ENCODE results near the gene CHRNA10.

CHRNA10 gene, protein sequence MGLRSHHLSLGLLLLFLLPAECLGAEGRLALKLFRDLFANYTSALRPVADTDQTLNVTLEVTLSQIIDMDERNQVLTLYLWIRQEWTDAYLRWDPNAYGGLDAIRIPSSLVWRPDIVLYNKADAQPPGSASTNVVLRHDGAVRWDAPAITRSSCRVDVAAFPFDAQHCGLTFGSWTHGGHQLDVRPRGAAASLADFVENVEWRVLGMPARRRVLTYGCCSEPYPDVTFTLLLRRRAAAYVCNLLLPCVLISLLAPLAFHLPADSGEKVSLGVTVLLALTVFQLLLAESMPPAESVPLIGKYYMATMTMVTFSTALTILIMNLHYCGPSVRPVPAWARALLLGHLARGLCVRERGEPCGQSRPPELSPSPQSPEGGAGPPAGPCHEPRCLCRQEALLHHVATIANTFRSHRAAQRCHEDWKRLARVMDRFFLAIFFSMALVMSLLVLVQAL

DNA sequence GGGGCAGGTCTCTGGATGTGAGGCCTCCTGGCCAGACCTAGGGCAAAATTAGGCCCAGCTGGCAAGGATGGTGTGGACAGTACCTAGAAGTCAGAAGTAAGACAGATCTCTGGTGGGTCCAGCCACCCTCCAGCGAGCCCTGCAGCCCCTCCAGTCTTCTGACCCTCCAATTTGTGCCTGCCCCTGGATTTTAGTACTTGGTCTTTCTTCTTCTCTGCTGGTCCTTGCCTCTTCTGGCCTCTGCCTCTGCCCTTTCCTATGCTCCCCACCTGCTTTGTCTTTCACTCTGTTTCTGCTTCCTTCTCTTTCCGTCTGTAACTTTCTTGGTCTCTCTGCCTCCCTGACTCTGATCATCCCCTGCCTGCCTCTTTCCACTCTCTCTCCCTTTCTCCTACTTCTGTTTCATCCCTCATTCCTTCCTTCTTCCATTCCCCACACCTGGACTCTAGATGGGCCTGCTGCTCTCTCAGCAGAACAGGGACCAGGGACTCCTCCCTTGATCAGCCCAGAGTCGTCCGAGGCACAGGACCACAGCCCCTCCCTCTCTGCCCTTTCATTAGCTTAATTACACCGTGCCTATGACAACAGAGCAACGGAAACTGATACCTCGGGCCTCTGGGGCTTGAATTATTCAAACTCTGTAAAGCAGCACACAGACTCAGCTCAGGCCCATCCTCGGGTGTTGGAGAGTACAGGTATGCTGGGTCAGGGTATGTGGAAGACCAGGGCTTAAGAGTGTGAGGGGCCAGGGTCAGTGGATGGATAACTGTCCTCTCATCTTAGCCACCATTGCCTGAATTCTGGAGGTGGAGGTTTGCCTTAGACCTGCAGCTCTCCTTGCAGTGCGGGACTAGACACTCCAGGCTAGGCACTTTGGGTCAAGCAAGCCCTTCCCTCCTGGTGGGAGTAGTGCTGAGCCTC lies at the start of gene CHRNA10:
Gene CHRNA10, minus strand, starts transcription at position 51 of the 921 bp plus-strand sequence. CDS start 72 bp downstream, outside the sequence.
- DNase-seq = peak; percentile 41

DNA sequence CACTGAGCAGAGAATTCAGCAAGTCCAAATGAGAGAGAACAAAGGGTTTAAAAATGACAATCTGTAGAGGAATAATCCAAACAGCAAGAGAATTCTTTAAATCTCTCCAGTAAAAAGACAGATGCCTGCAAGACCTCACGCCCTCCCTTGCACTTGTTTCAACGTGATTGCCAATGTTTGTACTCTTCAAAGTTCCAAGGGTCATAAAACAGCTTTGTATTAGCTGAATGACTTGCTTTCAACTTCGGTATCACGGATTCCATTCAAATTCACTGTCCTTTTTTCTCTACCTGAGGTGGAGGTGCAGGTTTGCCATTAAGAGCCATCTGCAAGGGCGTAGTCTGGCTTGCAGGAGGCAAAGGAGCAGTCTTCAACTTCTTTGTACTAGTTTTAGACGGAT lies 41.1 kb upstream of the CHRNA10 start:
- DNase-seq = no peak

DNA sequence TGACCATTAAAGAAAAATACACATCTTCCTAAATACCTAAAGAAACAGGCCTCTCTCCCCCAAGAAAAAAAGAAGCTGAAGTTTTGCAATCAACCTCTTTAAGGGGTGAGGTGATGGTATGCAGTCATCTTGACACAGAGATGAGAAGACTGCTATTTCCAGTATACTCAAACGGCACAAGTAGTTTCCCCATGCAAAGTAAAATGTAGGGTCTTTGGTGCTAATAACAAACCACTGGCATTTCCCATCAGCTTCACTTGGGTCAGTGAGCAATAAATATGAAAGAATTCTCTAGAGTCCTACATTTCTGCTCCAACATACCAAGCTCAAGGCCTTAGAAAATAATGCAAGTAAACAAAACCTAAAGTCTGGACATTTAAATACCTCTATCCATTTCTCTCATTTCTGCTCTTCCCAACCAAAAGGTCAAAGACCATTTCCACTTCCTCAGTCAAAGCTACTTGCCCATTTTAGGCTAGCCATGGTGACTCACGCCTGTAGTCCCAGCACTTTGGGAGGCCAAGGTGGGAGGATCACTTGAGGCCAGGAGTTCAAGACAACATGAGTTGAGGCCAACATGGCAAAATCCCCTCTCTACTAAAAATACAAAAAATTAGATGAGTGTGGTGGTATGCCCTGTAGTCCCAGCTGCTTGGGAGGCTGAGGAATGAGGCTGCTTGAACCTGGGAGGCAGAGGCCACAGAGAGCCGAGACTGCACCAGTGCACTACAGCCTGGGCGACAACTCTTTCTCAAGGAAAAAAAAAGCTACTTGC lies 39.5 kb upstream of the CHRNA10 start:
- DNase-seq = no peak

DNA sequence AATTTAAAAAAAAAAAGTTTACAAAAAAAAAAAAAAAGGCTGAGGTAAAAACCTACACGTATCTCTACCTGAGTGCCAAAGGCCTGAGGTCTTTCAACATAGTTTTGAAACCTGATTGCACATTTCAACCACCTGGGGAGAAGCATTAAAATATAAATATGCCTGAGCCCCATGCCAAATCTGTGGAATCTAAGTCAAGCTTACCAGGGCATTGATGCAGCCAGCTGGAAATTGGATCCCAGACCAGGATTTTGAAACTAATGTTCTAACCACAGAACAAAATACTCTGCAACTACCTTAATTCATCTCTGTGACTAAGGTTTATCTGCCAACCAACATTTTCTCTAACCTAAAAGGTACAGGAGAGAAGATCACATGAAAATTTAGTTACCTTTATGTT lies 38.8 kb upstream of the CHRNA10 start:
- DNase-seq = no peak

DNA sequence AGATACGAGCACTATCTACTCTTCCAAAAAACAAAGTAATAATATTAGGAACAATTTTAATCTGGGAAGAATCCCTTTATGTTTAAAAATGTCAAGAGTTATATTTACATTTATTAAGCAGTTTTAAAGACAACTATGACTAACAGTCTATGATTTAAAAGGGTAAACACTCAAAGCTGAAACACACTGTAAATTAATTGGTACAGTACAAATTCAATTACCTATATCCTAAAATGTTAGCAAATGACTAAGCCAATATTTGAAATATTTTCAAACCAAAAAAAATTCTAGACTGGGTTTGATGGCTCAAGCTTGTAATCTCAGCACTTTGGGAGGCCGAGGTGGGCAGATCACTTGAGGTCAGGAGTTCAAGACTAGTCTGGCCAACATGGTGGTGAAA lies 36.0 kb upstream of the CHRNA10 start:
- no peak for DNase-seq

DNA sequence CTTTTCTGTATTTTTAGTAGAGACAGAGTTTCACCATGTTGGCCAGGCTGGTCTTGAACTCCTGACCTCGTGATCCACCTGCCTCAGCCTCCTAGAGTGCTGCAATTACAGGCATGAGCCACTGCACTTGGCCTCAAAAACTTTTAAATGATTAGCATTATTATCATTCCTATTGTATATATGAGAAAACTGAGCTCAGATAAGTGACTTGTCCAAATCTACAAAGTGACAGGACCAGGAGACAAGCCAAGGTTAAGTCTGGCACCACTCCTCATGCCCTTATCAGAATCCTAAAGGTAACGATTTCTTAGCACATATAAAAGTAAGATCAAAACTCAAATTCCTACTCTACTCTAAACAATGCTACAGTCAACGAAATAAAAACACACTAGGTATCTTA lies 32.2 kb upstream of the CHRNA10 start:
- DNase-seq = no peak

DNA sequence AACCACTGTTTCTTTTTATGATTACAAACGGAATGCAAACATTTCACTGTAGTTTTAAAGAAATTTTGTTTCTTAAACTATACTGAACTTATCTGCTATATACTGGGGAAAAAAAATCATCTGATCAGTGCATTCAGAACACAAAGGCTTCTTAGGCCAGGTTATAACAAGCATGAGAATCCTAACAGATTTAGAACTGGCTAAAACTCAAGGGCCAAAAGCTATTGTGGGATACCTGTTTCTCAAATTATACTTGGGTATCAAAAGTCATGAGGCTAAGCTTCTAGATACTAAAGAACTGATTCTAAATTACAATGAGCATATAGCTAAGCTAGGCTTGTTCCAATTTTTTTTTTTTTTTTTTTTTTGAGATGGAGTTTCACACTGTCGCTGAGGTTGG lies 29.7 kb upstream of the CHRNA10 start:
- no peak for DNase-seq

DNA sequence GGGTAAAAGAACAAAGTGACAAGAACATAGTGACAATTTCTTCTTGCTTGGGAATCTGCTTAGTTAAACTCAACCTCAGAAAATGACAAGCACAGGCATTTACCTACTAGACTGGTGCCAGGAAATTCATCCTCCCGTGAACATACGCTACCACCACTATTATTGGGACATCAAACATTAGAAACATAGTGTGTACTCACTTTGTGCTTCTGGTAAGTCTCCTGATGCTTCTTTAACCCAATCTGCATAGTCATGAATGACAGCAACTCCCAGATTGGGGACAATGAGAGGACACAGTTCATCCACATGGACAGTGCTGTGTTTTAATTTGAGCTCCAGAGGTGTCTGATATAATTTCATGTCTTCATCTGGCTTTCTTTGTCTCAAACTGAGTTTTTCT lies 29.2 kb upstream of the CHRNA10 start:
- no peak for DNase-seq

DNA sequence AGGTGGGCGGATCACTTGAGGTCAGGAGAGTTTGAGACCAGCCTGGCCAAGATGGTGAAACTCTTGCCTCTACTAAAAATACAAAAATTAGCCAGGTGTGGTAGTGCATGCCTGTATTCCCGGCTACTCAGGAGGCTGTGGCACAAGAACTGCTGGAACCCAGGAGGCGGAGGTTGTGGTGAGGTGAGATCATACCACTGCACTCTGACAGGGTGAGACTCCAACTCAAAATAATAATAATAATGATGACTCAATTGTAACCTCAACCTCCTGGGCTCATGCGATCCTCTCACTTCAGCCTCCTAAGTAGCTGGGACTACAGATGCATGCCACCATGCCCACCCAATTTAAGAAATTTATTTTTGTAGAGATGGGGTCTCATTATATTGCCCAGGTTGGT lies 15.6 kb upstream of the CHRNA10 start:
- no peak for DNase-seq

DNA sequence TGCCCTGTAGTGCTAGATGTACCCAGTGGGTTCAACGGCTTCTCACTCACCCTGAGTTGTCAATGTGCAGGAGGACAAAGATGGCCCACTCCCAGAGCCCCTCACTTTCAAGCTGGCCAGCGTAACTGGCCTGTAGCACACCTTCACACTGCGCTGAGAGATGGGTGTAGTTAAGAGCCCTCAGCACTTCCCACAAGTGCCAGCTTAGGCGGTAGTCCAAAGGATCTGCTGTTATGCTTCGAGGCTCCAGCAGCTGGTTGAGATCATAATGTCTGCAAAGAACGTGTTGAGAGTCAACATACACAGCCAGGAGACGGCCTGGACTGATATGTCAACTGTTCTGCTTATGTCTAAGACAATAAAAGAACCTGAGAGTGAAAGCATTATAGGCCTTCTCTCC lies 14.7 kb upstream of the CHRNA10 start:
- DNase-seq = no peak

DNA sequence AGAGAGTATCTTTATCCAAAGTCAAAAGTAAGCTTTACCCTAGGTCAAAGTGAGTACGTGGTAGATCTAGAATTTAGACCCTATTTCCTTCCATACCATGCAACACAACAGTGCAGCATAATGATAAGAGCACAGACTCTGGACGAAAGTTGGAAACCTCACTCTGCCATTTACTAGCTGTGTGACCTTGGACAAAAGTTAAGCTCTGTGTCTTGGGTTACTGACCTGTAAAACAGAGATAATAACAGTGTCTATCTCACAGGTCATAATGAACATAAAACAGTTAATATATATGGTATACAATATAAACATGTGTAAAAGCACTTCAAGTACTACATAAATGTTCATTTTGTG lies 13.6 kb upstream of the CHRNA10 start:
- no peak for DNase-seq

DNA sequence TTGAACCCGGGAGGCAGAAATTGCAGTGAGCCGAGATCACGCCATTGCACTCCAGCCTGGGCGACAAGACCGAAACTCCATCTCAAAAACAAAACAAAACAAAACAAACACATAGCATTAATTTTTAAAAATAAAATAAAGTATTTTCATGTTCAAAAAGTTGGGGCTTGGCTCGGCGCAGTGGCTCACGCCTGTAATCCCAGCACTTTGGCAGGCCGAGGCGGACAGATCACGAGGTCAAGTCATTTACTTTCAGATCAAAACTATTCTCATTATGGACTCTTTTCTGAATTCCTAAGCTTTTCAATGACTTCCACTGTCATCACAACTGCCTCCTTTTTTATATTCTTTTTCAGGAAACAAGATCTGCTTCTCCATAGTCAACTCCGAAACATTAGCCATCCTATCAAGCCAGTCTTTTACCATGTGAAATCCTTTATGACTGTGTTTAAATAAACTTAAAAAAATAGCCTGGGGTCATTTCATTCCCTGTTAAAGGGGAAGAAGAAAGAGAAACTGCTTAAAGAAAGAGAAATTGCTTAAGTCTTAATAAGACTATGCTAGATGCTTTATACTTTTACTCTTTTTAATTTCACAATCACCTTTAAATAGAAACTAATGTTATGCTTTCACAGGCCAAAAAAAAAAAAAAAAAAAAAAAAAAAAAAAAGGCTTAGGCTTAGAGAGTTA lies 13.1 kb upstream of the CHRNA10 start:
- DNase-seq = no peak

DNA sequence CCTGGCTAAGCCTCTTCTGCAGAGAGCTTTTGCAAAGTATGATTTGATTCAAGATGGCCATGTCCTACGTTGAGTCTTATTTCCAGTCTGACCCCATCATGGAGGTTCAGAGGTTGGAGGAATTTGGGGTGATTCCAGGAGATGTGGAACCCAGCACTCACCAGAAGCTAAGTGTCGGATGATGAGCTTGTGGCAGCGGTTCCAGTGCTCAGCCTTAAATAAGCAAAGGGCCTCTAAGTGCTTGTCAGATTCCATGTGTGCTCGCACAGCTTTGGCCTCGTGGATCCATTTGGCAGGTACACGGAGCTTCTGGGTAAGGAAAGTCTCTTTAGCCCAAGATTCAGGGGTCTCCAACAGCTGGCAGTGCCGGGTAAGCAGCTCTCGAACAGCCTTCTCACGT lies 11.9 kb upstream of the CHRNA10 start:
- DNase-seq = no peak

DNA sequence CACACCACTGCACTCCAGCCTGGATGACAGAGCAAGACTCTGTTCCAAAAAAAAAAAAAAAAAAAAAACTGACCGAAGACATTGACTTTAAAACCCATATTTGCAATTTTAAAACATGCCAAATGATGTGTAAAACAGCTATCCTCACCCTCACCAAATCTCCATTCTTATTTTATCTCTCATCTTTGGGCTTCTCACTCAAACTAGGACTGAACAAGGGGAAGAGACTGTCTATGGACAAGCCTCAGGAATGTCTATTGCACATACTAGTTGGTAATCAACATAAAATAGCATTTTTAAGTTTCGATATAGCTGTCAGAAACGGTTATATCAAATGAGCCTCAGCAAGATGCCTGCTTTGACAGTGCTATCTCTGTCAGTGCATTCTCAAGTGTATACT lies 7.9 kb upstream of the CHRNA10 start:
- DNase-seq = no peak

DNA sequence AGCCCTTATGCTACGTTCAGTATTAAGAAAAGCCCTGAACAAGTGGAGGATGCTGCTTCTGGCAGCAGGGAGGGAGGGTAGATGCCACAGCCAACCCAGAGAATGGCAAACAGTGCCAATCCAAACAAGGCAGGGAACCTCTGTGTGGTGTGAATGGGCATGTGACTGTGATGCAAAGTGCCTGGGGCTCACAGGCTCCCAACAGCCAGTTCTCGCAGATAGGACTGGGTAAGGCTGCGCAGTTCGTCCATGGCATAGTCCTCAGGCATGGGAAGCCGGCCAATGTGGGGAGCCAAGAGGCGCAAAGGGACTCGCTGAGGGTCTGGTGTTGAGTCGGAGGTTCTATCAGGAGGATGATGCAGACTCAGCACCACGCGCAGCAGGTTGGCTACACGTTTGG lies 4.8 kb upstream of the CHRNA10 start:
- DNase-seq = no peak

DNA sequence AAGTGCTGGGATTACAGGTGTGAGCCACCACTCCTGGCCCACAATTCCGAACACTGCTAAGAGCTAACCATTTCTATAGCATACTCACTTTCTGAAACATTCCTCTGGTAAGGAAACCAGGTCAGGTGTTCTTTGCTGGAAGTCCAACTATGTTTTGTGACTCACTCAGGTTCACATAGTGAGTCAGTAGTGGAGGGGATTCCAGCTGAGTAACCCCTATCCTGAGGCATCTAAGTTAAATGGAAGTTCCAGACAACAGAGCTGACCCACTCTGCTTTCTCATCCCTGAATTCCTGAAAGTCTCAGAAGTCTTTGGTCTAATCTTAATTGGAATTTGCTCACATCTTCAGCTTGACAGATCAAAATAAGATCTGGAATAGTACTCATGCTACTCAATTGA lies 3.0 kb upstream of the CHRNA10 start:
- no peak for DNase-seq

DNA sequence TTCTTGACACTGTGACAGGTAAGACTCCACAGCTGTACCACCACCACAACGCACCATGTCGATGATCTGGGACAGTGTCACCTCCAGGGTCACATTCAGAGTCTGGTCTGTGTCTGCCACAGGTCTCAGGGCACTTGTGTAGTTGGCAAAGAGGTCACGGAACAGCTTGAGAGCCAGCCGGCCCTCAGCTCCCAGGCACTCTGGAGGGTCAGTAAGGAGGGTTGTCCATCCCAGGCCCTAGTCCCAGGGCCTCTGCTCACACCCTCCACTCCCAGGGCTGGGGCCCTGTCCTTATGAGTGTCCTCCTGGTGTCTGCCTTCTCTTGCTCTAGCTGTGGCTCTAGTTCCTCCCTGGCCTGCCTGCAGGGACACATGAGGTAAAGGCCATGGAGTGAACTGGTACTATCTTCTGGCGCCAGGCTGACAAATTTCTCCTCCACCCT lies 1.4 kb downstream of the CHRNA10 start:
- DNase-seq = no peak

DNA sequence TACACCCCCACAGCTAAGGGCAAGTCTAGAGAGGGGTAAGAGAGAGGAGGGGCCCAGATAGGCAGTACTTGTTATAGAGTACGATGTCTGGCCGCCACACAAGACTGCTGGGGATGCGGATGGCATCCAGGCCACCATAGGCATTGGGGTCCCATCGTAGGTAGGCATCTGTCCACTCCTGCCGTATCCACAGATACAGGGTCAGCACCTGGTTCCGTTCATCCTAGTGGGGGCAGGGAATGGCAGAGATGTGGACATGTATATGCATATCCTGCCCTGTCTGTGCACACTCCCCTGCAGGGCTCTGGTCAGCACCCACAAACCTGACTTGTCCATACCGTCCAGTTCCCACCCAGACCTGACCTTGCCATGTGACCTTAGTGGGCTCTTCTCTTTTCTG lies 2.1 kb downstream of the CHRNA10 start:
- no peak for DNase-seq

DNA sequence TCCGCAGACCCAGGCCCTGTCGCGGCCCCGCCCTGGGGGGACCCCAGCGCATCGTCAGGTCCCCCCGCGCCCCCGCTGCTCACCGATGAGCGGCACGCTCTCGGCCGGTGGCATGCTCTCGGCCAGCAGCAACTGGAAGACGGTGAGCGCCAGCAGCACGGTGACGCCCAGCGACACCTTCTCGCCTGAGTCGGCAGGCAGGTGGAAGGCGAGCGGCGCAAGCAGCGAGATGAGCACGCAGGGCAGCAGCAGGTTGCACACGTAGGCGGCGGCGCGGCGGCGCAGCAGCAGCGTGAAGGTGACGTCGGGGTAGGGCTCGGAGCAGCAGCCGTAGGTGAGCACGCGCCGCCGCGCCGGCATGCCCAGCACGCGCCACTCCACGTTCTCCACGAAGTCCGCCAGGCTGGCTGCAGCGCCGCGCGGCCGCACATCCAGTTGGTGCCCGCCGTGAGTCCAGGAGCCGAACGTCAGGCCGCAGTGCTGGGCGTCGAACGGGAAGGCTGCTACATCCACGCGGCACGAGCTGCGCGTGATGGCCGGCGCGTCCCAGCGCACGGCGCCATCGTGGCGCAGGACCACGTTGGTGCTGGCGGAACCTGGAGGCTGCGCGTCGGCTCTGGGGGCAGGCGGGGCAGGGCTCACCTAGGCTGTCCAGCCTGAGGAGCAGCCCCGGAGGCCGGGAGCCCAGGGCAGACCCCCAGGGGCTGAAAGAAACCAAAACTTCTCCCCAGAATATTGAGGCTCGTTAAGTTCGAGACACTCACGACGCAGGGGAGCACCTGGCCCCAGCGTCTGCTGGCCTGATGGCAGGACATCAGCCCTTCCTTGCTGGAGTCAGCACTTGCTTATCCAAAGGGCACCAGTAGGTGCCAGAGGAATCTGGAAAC lies 3.8 kb downstream of the CHRNA10 start:
- DNase-seq = no peak

DNA sequence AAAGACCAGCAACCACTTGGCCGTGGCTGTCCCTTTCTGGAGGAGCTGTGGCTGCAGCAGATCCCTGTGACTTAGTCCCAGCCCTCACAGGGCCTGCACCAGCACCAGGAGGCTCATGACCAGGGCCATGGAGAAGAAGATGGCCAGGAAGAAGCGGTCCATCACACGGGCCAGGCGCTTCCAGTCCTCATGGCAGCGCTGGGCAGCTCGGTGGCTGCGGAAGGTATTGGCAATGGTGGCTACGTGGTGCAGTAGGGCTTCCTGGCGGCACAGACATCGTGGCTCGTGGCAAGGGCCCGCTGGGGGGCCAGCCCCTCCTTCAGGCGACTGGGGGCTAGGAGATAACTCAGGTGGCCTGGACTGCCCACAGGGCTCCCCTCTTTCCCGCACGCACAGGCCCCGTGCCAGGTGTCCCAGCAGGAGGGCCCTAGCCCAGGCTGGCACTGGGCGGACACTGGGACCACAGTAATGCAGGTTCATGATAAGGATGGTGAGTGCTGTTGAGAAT lies 5.1 kb downstream of the CHRNA10 start:
- DNase-seq = no peak

DNA sequence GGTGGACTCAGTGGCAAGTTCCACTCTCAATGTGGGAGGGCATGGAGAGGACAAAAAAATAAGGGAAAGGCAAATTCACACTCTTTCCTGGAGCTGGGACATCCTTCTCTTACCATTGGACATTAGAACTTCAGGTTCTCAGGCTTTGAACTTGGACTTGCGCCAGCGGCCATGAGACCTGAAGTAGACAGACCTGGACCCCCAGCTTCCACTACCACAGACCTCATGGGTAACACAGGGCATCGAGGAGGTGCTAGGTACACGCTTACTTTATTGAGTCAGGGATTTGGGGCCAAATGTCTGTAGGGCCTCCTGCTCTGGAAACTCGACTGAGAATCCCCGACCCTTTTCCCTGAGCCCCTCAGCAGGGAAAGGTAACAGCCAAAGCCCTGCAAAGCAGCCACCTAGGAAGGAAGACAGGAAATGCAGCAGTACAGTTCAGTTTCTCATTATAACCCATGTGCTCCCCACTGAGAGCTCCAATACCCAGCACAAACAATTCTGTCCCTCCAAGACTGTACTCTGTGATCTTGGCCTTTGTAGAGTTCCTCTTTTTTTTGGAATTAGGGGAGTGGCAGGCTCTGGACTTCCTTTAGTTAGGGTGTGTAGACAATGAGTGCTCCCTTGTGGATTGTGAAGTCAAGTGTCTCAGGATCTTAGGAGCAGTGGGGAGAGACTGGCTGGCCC lies 5.7 kb downstream of the CHRNA10 start:
- DNase-seq = no peak
